HG03520 (cell line): ENCODE measurements around the gene PFDN4.

ENCODE experiments used
- ATAC-seq: cut with Tn5 transposase; IDR thresholded peaks from one replicate; pipeline ENCODE4 v1.9.1; 2021; ENCODE audit warnings: mild to moderate bottlenecking, moderate library complexity; ENCODE audit not compliant: unreplicated experiment

Gene PFDN4

GRCh38 chr20:54200487-54201267 lies 7.2 kb upstream of the PFDN4 start:
- ATAC-seq: no peak

DNA sequence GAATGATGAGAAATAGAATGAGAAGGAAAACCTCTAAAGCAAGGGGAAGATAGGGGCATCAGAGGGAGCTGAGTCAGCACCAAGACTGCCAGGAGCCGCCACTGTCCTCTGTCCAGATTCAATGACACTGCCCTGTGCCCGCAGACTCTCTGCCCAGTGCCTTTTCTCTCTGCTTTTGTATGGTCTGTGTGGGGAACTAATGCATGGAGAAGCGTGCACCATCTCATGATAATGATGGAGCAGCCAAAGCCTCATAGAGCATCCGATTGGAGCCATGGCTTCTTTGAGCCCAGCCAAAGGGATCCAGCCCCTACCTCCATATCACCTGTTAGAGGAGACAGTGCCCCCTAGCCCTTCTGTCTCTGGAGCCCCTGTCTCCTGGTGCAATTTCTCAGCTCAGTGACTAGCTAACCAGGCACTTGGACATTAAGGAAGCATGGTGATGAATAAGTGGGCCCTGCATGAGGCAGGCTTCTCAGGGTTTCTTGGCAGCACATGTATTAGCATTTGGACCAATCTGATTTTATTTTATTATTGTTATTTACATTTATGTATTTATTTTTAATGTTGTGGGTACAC lies 6.5 kb upstream of the PFDN4 start:
- no peak for ATAC-seq

- no peak for ATAC-seq
These were observed 4.6 kb upstream of the PFDN4 start for GRCh38 chr20:54203281-54203680.

GRCh38 chr20:54204063-54204462 lies 3.8 kb upstream of the PFDN4 start:
- ATAC-seq: no peak

GRCh38 chr20:54204481-54204880 lies 3.4 kb upstream of the PFDN4 start:
- ATAC-seq: no peak

DNA sequence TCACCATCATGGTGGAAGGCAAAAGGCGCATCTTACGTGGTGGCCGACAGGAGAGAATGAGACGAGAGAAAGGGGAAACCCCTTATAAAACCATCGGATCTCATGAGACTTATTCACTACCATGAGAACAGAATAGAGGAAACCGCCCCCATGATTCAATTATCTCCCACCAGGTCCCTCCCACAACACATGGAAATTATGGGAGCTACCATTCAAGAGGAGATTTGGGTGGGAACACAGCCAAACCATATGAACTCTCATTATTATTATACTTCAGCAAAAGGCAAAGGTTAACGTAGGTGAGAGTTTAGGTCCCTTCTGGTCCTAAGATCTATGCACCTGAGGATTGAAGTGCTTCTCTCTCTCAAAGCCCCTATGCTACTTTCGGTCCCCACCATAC lies 2.4 kb upstream of the PFDN4 start:
- ATAC-seq: no peak

DNA sequence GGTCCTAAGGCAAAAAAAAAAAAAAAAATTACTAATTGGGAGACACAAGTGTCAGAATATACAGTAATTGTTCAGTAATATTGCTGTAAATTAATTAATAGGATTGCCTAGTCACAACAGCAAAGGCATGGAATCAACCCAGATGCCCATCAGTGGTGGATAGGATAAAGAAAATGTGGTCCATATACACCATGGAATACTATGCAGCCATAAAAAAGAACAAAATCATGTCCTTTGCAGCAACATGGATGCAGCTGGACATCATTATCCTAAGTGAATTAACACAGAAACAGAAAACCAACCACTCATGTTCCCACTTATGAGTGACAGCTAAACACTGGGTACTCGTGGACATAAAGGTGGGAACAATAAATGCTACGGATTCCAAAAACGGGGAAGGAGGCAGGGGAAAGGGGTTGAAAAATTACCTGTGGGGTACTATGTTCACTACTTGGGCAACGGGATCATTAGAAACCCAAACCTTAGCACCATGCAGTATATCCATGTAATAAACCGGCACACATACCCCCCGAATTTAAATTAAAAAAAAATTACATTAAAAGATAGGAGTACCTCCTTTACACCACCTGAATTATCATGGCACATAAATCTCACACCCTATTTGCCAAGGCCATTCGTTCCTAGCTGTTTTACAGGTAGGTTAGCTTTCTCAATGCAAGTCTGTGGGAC lies 689 bp upstream of the PFDN4 start:
- no peak for ATAC-seq

DNA sequence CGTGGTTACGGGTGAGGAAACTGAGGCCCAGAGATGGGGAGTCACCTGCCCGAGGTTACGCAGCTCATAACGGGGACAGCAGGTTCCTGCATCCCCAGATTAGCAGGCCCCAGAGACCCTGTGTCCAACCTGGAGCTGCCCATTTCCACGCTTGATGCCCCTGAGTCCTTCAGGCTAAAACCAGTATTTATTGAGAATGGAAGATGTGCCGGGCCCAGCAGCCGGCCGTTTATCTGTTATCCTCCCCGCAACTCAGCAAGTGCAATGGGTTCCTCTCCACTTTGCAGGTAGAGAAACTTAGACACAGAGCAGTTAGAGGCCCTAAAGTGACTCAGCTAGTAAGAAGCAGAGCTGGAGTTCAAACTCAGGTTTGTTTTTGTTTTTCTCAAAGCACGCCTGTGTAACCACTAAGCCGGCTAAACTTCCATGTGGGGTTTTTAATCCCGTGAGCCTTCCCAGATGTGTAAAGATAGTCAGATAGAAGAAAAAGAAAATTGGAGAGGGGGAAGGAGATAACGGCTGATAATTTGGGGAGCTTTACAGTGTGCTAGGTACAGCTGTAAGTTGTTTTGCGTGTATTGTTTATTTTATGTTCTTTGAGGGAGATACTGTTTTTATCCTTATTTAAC lies 775 bp downstream of the PFDN4 start:
- ATAC-seq: no peak

GRCh38 chr20:54209216-54209813 lies 1.4 kb downstream of the PFDN4 start:
- no peak for ATAC-seq

DNA sequence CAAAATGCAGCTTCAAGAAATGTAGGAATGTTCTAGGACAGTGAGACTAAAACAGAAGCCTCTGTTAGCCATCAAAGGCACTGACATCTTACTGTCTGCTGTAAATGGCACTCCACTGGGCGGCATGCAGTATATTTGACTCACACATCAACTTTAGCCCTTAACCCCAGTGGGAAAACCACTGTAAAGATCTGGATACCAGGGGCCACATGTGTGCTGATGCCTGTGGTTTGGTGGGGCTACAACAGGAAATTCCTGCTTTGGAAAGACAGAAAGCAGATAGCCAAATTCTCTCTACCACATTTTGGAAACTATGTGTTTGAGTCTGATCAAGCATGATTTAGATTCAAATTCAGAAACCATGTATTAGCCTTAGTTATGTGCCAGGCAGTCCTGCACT lies 4.3 kb downstream of the PFDN4 start:
- ATAC-seq: no peak

DNA sequence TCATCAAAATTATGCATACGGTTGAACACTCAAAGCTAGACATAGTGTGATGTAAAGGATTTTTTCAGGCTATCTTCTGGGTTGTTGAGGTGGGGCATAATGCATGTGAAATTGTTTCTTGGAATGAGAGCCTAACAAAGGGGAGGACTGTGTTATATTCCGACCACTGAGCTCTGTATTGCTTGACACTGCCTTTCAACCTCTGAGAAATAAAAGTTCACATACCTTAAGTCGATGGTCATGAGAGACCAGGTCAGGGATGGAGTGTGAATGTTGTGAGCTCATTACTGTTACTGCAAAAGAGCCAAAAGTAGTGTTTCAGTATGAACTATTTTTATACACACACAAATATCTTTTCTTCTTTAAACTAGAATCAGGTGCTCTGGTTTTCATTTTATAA lies 5.0 kb downstream of the PFDN4 start:
- ATAC-seq: no peak

DNA sequence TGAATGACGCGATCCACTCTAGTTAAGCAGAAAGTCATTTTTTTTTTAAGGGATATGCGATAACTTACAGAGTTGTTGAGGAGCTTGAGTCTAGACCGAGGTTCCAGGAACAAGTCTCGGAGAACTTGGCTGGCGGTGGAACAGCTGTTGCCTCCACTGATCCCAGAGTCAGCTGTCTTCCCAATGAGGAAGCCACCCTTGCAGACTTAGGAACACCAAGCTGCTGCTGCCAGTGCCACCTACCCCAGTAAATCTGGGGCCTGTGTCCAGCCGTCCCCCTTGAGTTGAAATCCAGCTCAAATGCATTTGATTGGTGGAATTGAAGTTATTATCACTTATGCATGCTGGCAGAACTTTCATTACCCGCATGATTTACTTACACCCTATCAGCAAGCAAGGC lies 6.7 kb downstream of the PFDN4 start:
- no peak for ATAC-seq

DNA sequence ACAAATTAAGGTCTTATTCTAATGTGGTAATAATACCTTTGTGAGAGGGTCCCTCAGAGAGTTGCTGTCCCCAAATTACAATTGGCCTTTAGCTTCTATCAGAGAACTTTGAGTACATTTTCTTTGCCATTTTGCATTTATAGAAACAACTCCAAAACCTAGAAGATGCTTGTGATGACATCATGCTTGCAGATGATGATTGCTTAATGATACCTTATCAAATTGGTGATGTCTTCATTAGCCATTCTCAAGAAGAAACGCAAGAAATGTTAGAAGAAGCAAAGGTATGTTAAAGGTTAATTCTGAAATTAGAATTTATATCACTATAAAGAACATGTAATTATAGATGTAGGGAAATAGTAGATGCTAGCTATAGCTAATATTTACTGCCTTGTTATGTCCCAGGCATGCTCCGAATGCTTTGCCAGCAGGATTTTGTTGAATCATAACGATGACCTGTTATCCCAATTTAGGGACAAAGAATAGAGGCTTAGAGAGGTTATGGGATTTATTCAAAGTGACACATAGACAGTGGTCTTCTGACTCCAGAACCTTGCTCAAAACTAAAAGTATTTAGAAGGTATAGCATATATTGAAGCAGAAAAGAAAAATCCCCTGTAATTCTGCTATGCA lies 7.4 kb downstream of the PFDN4 start:
- no peak for ATAC-seq

GRCh38 chr20:54217762-54218161 lies 9.9 kb downstream of the PFDN4 start:
- no peak for ATAC-seq

DNA sequence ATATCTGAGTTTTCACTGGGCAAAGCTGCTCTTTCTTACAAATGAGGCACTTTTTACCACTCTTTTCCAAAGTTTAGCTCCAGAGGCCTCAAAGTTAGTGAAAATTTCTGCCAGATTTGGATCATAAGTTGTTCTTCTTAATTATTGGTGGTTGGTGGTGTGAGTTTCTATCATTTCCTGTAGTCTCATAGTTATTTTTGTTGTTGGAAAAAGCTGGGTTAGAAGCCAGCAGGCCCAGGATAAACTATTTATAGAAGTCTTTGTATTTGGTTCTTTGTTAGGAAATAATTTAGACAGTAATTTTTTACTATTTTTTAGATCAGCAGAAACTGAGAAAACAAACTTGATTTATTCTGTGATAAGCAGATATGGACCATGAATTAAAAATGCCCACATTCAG lies 10.6 kb downstream of the PFDN4 start:
- ATAC-seq: no peak

DNA sequence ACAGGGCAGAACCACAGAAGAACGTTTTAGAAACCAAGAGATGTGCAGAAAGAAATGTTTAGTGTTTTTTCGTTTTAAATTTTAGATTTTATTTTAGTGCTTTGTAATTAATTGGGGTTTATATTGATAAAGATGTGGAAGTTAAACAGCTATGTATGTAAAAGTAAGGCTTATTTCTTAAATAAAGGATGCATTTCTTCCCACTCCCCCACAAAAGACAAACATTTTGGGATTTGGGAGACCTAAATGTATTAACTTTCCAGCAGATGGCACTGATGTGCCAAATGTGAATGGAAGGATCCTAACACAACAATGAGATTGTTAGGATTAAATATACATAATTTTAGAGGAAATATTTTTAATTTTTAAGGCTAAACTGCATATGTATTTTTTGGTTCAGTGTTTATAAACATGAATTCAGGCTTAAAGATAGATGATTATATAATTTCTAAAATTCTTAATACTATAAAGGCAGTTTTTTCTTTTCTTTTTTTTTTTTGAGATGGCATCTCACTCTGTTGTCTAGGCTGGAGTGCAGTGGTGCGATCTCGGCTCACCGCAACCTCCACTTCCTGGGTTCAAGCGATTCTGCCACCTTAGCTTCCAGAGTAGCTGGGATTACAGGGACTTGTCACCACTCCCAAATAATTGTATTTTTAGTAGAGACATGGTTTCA lies 12.0 kb downstream of the PFDN4 start:
- no peak for ATAC-seq

DNA sequence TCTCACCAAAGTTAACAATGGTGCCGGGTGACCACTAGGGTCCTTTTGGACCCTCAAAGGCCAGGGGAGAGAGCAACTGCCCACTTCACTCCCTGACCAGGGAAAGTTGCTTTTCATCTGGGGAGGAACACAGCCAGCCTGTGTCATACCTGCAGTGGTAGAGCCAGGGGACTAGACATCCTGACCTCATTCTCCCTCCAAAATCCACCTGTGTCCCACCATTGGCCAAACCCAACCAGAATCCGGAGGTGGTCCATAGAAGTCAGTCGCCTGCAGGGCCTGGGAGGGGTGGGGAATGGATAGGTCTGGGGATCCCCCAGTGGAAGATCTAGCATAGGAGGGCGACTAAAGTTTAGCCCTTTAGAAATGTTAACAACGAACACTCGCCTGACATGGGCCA lies 12.8 kb downstream of the PFDN4 start:
- no peak for ATAC-seq

DNA sequence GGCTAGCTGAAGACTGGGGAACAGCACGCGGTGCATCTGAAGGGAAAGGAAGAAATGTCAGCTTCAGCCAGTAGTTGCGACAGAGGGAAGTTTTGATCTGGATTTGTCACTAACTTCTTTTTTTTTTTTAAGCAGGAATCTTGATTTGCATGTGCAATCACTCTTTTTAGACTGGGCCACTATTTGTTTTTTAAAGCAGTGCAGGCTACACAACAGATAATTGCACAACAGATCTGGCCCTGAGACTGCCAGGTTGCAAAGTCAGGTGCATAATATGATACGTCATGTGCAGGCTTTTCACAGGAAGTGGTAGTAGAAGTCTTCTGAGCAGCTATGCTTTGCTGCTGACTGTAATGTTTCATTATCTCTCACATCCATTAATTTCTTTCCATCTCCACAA lies 13.5 kb downstream of the PFDN4 start:
- ATAC-seq: no peak

- ATAC-seq: no peak
These were observed 14.4 kb downstream of the PFDN4 start for GRCh38 chr20:54221996-54222890.
